HG02852 (cell line): ENCODE data around the gene PLXDC2.

ENCODE experiments used
- ATAC-seq: cut with Tn5 transposase; IDR thresholded peaks from one replicate; pipeline ENCODE4 v1.9.1; 2021; ENCODE audit warnings: mild to moderate bottlenecking, moderate library complexity; ENCODE audit not compliant: unreplicated experiment

Gene PLXDC2

DNA sequence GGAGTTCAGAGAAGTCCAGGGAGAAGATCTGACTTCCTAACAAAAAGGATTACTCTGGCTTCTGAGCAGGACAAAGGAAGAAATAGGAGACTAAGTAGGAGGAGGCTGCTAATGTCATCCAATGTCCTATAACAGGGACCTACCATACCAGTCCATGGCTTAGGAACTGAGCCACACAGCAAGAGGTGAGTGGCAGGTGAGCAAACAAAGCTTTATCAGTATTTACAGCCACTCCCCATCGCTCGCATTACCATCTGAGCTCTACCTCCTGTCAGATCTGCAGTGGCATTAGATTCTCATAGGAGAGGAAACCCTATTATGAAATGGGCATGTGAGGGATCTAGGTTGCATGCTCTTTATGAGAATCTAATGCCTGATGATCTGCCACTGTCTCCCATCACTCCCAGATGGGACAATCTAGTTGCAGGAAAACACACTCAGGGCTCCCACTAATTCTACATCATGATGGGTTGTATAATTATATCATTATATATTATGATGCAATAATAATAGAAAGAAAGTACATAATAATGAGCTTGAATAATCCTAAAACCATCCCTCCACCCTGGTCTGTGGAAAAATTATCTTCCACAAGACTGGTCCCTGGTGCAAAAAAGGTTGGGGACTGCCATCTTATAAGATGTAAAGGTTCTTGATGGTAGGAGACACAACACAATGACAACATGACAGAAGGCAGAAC, 487.4 kb downstream of the PLXDC2 start:
- no peak for ATAC-seq

DNA sequence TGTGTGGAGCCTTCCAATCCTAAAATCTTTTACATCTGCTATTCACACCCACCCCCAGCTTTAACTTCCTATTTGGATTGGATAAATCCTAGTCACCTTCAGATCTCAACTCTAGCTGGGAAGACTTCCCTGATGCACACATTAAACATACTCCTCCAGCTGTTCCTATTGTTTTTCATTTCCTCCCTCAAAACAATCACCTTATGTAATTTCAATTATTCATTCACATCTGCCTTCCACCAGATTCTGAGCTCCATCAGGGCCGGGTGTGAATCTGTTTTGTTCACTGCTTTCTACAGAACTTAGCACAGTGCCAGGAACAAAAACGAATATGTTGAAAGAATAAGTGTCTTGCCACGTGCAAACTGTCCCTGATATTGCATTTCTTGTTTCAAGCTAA, 497.4 kb downstream of the PLXDC2 start:
- ATAC-seq, result no peak

- no peak for ATAC-seq
Observed at GRCh38 chr10:20314431-20314830, 498.2 kb downstream of the PLXDC2 start.

- ATAC-seq, result no peak
Observed at GRCh38 chr10:20327954-20328353, 511.7 kb downstream of the PLXDC2 start.

GRCh38 chr10:20330246-20330645, 514.0 kb downstream of the PLXDC2 start:
- no peak for ATAC-seq

GRCh38 chr10:20334559-20334958, 518.3 kb downstream of the PLXDC2 start:
- ATAC-seq, result no peak
